MV-4-11 (cell line): ENCODE measurements around the gene KRT13.
A peak's percentile ranks its signal among the peaks of the same experiment; 100 is the strongest.

Experiments
- DNase-seq: peaks from one replicate; lab custom pipeline; 2025; lab: John Stamatoyannopoulos, UW

Gene KRT13

GRCh38 chr17:41466988-41467387 lies 38.4 kb downstream of the KRT13 start, which contains the start of gene KRT32:
TSS of gene KRT32 (minus strand) at chr17:41467386. CDS start at chr17:41467325, 61 bp downstream.
- no peak for DNase-seq

DNA sequence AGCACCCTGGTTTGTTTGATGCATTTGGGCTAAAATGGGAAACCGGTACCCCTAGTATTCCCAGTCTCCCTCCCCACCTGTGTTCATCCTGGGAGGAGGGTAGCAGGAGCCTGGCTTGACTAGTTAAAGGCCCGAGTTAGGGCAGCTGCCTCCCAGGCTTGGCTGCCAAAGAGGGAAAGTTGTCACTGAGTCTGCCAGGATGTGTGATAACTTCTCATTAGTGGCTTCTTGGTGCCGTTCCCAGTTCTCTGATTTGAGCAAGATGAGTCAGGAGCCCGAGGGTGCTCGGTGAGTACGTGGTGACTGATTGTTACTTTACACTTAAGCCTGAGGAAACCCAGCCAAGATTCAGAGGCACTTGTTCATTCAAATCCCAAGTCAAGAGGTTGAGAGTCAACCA lies 40.7 kb downstream of the KRT13 start:
- DNase-seq: no peak

GRCh38 chr17:41464173-41464572 lies 41.2 kb downstream of the KRT13 start:
- DNase-seq: no peak

DNA sequence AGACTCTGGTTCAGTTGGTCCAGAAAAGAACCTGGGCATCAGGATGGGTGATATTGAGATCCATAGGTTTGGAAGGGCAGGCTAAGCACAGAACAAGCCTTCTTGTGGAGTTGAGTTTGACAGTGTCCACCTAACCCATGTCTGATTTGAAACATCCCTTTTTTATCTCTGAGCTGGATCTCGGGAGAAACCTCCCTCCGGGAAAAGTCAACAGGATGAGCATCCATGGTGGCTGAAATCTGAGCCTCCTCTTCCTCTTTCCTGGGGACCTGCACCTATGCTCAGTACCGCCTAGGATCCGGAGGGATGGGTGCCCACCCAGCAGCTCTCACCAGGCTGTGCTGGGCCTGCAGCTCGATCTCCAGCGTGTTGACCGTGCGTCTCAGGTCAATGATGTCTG lies 41.7 kb downstream of the KRT13 start:
- no peak for DNase-seq

GRCh38 chr17:41462705-41463104 lies 42.7 kb downstream of the KRT13 start:
- DNase-seq: no peak

DNA sequence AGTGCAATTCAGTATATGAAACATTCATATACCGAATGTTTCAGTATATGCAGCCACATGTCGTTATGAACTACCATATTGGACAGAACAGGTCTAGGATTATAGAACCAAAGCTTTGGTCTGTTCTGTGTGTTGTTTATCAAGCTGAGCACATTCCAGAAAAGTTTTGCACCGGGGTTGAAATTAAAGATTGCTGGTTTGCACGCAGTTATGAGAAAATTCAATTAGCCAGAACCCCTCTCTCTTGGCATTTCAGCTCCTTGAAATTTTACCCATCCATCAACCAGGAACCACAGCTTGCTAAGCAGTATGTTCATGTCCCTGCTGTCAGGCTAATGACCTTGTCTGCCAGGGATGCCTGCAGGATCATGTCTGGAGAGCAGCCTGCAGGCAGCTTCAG lies 47.7 kb downstream of the KRT13 start:
- DNase-seq: no peak

DNA sequence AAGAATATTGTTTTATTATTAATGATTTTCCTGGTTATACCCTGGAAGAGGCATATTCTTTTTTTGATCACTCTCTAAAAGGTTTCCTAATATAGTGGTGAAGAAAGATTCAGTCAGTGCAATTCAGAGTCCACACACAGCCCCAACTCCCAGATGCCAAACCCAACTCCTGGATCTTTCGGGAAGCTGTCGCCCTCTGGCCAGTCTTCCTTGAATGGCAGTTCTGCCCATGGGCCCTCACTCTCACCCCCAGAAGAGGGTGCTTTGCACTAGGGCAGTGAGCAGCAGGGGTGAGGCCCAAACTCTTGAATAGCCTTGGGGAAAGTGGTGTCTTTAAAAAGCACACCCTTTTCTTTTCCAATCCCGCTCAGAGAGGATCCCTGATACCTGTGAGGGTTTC lies 49.2 kb downstream of the KRT13 start:
- no peak for DNase-seq

DNA sequence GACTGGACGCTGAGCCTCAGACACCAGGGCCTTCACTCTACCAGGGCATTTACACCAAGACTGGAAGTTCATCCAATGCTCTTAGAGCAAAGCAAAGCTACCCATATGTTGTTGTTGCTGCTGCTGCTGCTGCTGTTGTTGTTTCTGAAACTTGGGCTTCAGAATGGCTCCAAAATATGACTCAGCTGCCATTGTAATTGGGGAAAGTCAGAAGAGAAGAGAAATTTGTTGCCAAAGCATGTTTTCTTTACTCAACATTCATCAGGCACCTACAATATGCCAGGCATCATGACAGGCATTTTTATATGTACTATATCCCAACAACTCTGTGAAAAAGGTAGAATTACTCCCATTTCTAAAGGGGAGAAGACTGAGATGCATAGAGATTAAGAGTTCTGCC lies 50.2 kb downstream of the KRT13 start:
- DNase-seq: no peak

GRCh38 chr17:41453066-41453465 lies 52.3 kb downstream of the KRT13 start:
- DNase-seq: no peak

DNA sequence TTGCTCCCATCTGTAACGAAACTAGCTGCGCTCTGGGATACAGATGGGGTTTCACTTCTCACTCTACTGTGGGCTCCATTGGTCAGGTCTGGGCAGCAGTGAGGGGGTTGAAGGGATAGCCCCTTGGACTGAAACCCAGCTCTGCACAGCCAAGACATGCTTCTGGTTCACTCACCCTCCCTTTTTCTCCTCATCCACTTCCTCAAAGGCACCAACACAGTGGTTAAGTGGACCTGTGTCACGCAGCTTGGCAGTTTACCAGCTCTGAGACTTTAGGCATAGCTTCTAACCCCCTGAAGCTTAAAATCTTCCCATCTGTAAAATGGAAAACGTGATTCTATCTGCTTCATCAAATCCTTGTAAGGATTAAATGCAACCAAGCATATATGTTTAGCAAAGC lies 53.1 kb downstream of the KRT13 start:
- peak; percentile 71 for DNase-seq

- no peak for DNase-seq
Observed at GRCh38 chr17:41451154-41451728, 54.2 kb downstream of the KRT13 start.
